ENCODE data around the gene LTBP1. TPM values are rescaled to one million over a fixed set of nuclear protein-coding genes. Genes with fewer than 3 reads are reported as not detected.

Gene LTBP1
- total and polyA plus RNA-seq, 2 of the 13 experiments (the other 11 are each of a cell fraction or from before 2014, with no cell fraction given): 0.12 to 0.22 TPM

- TF ChIP-seq ZNF276 (CRISPR knock-in tag; IDR thresholded peaks at IDR 0.05; ENCODE audit: low read depth) (no peak), GATAD2A (CRISPR knock-in tag; IDR thresholded peaks at IDR 0.05) (peak; percentile 30; the same call in 1 of the 2 replicates), SOX13 (IDR thresholded peaks at IDR 0.05) (no peak), SOX13 (CRISPR knock-in tag; conservative IDR thresholded peaks at IDR 0.05 in 1 of 2, IDR thresholded peaks at IDR 0.05 in 1 of 2) (peak in 1 of 2 experiments; percentile 51; a peak in 1 of 4 replicates), FOXA3 (CRISPR knock-in tag; IDR thresholded peaks at IDR 0.05) (0 out of 2 replicates have a peak, but pooled peaks have one; percentile 13), FOSL2 (CRISPR knock-in tag; IDR thresholded peaks at IDR 0.05) (peak; percentile 34; the same call in 1 of the 2 replicates), TEAD3 (CRISPR knock-in tag; optimal IDR thresholded peaks at IDR 0.05; ENCODE audit: borderline replicate concordance) (peak; percentile 71), ATF3 (CRISPR knock-in tag; IDR thresholded peaks at IDR 0.05) (peak; percentile 83), BHLHE40 (IDR thresholded peaks at IDR 0.05; ENCODE audit: low read length) (peak; percentile 73), HNF4A (CRISPR knock-in tag; IDR thresholded peaks at IDR 0.05) (peak; percentile 33; the same call in 1 of the 2 replicates), BCL6 (CRISPR knock-in tag; IDR thresholded peaks at IDR 0.05) (peak; percentile 38; the same call in 1 of the 2 replicates), RFX1 (IDR thresholded peaks at IDR 0.05) (no peak), CREB1 (IDR thresholded peaks at IDR 0.05) (peak; percentile 87), CREB1 (CRISPR knock-in tag; IDR thresholded peaks at IDR 0.05) (no peak), ZNF710 (CRISPR knock-in tag; IDR thresholded peaks at IDR 0.05; ENCODE audit: borderline replicate concordance) (no peak), ARID5B (CRISPR knock-in tag; IDR thresholded peaks at IDR 0.05) (peak; percentile 65), HMG20A (CRISPR knock-in tag; IDR thresholded peaks at IDR 0.05; ENCODE audit: borderline replicate concordance) (peak; percentile 40; the same call in 1 of the 2 replicates), EP300 (IDR thresholded peaks at IDR 0.05; ENCODE audit: low read depth in 2 of 2, low read length in 2 of 2) (peak in 1 of 2 experiments; percentile 37; a peak in 1 of 4 replicates), EP300 (CRISPR knock-in tag; IDR thresholded peaks at IDR 0.05; ENCODE audit: borderline replicate concordance) (no peak), ZNF343 (CRISPR knock-in tag; IDR thresholded peaks at IDR 0.05) (no peak), SOX5 (CRISPR knock-in tag; IDR thresholded peaks at IDR 0.05; ENCODE audit: borderline replicate concordance) (peak; percentile 69; the same call in 1 of the 2 replicates), ATF7 (IDR thresholded peaks at IDR 0.05) (peak; percentile 97), ATF7 (CRISPR knock-in tag; IDR thresholded peaks at IDR 0.05) (no peak; the same call in 1 of the 2 replicates)
Measured at GRCh38 chr2:33240178-33240577, 293.4 kb downstream of the LTBP1 start (continued).

Data from HepG2 (cell line).